ENCODE results near the gene ATP6V1B1.

ATP6V1B1 gene

GRCh38 chr2:70902067-70902442 lies 33.6 kb upstream of the ATP6V1B1 start:
- no peak for DNase-seq

DNA sequence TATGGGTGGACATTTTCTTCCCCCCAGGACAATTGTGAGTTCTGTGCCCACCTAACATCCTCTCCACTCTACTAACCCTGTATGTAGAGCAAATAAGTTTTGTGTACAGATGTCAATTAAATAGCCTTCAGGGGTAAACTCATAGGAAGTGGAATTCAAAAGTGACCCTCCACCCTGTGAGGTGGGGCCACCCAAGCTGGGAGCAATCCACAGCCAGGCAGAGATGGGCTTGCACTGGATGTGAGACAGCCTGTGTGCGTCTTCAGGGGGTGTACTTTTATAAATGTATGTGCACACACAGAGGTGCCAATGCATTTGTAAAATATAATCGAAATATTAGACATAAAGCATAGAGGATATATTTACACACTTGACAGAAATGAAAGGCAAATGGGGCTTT lies 33.1 kb upstream of the ATP6V1B1 start:
- no peak for DNase-seq

DNA sequence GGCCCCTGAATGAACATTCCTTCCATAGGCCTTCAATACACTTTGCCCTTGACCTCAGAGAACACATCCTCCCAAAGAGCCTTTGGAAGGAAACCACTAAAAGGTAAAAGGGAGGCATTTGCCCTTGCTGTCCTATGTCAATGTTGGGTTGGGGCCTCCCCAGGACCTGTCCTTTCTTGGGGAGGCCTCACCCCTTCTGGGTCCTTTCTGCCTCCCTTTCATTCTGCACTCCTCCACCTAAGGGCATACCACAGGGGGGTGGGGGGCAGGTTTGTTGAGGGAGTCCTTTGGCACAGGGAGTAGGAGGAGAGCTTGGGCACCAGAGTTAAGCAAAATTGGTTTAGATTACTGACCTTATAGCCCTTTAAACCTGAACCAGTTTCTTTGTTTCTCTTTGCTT lies 32.5 kb upstream of the ATP6V1B1 start:
- DNase-seq = no peak

- DNase-seq = no peak
Measured at GRCh38 chr2:70903641-70904340, 31.9 kb upstream of the ATP6V1B1 start.

- no peak for DNase-seq
Measured at GRCh38 chr2:70904371-70905216, 31.1 kb upstream of the ATP6V1B1 start.

DNA sequence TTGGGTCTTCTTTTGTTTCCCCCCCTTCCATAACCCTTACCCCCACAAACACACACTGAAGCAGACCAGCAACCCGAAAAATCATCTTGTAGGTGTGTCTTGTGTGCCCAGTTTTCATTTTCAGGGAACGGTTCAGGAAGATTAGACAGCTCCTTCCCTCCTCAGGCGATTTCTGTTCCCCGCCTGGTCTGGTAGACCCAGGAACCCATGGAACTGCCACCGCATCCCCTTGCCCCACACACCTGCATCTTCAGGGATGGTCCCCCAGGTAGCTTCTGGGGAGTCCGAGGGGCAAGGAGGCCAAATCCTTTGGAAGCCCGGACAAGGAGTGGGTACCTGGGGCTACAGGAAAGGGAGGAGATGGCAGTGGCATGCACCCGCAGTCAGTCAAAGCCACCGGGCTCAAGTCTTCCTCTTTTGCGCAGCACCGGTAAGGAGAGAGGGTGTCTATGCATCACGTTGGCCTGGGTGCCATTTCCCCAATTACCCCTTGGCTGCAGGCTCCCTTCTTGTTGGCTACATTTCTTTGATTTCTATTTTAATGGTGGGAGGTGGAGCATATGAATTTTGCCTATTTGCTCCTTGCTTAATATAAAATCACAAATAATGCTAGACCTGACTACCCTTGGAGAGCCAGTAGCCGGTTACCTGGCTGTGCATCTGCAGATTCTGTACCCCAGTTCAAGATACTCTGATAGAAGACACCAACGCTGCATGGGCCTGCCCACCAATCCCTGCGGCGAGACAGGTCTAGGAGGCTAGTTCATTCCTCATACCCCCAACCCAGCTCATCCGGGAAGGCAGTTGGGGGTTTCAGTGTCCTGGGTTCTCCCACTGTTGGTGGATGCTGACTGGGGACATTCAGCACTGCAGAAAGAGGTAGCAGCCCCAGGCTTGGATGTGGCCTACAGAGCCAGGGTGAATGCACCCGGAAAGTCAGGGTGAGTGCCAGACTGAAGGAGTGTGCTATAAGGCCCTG lies 30.0 kb upstream of the ATP6V1B1 start:
- DNase-seq = no peak

GRCh38 chr2:70906439-70907005 lies 29.2 kb upstream of the ATP6V1B1 start:
- DNase-seq = no peak

- DNase-seq = no peak
Measured at GRCh38 chr2:70907130-70908057, 28.3 kb upstream of the ATP6V1B1 start.

GRCh38 chr2:70916291-70916690 lies 19.4 kb upstream of the ATP6V1B1 start:
- no peak for DNase-seq

- DNase-seq = no peak
Measured at GRCh38 chr2:70918016-70918415, 17.7 kb upstream of the ATP6V1B1 start.

DNA sequence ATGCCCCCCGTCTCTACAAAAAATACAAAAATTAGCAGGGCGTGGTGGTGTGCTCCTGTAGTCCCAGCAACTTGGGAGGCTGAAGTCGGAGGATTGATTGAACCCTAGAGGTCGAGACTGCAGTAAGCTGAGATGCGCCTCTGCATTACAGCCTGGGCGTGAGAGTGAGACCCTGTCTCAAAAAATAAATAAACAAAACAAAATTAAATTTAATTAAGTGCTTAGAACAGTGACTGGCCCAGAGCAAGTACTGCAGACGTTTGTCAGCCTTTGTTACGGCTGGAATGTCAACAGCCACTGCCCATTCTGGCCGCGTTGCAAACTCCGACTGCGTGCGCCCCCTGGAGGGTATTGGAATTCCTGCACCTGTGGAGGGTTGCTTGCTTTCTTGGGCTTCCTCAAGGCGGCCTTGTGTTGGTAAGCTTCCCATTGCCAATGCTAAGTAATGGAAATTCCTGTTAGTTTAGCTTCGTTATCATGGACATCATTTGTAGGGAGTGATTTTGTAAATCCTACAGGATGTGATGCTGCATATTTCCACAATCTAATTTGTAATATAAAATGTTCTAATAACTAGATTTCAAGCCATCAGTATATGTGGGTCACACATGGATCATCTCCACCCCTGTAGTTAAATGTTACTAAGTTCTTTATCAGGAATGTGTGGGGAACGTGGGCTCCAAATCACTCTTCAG lies 15.9 kb upstream of the ATP6V1B1 start:
- DNase-seq = peak; percentile 59

GRCh38 chr2:70920367-70920715 lies 15.4 kb upstream of the ATP6V1B1 start:
- DNase-seq = no peak

DNA sequence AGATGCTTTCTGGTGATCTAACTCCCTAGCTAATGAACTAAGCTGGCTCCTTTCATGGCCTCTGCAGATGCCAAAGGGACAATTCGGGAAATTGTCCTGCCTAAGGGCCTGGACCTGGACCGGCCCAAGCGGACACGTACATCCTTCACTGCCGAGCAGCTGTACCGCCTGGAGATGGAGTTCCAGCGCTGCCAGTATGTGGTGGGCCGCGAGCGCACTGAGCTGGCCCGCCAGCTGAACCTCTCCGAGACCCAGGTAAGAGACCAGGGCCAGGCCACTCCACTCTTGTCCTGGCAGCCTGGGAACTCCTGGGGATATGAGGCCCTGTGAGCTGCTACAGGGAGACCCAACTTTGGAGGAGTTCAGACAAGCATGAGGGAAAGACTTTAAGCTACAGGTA lies 14.7 kb upstream of the ATP6V1B1 start:
- DNase-seq = no peak

DNA sequence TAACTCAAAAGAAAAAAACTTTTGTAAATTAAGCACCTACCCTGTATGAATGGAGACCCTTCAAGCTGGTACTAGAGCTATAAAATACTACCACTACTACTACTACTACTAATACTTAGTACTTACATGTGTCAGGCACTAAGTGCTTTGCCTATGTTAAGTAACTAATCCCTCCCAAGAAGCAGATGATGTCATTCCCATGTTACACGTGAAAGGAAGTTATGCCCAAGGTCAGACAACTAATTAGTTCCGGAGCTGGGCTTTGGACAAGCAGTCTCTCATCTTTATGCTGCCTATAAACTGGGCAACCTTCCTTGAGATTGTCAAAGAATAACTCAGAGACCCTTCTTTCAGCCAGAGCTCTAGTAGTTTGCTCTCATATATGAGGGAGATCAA lies 13.9 kb upstream of the ATP6V1B1 start:
- DNase-seq = no peak

DNA sequence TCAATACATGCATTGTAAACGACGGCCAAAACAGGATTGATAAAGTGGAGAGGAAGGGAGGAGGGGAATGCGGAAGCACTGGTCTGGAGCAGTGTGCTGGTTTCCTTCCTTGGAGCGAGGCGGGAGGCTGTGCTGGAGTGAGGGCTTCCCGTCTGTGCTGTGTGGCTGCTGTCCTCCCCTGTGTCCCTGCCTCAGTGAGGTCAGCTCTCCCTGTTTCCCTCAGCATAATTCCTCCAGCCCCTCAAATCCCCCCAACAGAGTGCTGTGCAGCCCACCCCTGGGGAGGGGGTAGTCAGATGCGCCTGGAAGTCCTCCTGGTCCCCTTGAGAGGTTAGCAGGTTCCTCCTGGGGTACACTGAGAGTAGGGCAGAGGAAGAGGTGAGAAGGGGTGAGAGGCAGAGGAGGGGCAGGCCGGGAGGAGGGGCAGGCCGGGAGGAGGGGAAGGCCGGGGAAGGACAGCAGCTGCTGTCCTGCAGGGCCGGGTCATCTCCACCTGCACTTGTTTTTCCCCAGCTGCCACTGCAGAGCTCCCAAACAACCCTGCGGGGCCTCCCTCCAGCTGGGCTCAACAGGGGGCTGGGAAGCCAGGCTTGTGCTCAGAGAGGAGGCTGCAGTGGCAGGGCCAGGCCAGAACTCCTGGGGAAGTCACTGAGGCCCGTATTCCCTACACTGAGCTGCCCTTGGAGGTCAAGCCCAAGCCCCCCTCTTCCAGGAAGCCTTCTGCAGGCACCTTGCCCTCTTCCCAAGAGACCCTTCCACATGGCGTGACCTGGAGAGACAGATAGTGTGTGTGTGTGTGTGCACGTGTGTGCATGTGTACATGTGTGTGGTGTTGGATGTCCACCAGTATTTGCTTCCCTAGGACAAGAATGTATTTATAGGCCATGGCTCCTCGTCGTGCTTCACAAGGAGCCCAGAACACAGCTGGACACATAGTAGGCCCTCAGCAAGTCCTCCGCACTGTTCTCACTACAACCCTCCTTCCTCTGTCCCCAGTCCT lies 13.2 kb upstream of the ATP6V1B1 start:
- DNase-seq = no peak

DNA sequence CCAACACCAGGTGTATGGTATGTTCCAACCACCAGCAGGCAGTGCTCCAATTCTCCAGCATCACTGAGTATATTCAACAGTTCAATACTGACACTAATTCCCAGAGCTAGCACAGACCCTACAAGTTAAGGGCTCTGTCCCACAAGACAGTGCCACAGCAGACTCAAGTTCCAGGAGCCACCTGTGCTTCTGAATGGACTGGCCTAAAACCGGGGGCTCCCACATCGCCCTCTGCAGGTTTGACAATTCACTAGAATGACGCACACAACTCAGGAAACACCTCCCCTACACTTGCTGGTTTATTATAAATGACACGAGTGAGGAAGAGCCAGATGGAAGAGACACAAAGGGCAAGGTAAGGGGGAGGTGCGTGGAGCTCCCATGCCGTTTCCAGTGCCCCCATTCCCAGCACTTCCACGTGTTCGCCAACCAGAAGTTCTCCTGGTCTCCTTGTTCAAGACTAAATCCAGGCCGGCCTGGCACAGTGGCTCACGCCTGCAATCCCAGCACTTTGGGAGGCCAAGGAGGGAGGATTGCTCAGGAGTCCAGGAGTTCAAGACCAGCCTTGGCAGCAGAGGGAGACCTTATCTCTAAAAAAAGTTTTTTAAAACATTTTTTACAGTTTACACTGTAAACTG lies 12.2 kb upstream of the ATP6V1B1 start:
- DNase-seq = no peak

DNA sequence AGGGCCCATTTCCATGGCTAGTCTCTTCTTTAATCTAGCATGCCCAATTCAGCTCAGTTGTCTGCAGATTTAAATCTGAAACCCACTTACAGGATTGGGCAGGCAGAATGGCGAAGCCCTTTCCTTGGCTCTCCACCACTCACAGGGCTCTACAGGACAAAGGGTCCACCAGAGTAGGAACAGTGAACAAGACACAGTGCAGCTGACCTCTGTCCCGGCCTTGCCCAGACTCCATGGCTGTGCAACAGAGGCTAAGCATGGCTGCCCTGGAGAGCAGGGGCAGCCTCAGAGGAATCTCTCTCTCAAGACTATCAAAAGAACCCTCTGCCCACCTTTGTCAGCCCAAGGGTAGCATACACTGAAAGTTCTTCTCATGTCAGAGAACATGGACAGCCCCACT lies 9.7 kb upstream of the ATP6V1B1 start:
- no peak for DNase-seq

DNA sequence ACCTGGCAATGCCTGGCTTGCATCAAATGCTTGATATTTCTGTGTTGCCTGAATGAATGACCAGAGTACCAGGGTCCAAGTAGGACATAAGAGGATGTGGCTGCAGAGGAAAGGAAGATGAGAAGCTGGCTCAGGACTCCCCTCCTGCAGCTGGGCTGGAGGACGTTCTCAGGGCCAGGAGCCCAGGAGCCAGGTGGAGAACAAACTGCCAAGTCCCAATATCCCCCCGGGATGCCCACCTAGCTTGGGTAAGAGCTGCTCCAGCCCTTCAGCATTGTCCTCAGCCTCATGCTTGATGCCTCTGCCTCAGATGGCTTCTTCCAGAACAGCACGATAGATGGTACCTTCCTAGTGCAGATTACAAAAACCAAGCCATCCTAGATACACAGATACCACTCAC lies 8.6 kb upstream of the ATP6V1B1 start:
- DNase-seq = no peak

DNA sequence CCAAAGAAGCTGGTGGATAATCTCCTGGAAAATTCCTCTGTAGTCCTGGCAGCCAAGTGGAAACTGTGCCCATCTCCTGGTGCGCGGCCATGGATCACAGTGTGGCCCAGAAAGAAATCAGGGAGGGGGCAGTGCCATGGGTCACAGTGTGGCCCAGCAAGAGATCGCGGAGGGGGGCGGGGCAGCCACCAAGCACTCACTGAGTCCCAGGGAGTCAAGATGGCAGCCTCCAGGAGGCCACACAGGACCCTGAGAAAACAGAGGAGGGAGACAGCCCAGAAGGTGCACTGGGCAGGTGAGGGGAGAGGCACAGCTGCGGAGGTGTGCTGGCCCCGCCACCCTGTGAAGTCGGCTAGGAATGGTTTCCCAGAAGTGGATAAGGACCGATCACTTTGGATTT lies 8.1 kb upstream of the ATP6V1B1 start:
- no peak for DNase-seq

All from T-helper 9 cell (primary cell).